SK-N-MC (cell line): ENCODE data around the gene MRPL55.

ENCODE experiments used
- EZH2 ChIP-seq: fragments of 200-600 bp; sonication (generic); IDR thresholded peaks from one replicate; pipeline ENCODE4 v1.6.1; 2017; ENCODE audit warnings: antibody characterized with exemption
- FOXP2 ChIP-seq: optimal IDR thresholded peaks from 2 replicates; pipeline ENCODE3; 2011; ENCODE audit warnings: mild to moderate bottlenecking, moderate library complexity; ENCODE audit not compliant: insufficient read depth; ENCODE audit errors: extremely low read length, control extremely low read depth
- POLR2AphosphoS5 ChIP-seq: IDR thresholded peaks from 2 replicates; pipeline ENCODE4 v1.6.1; 2012; ENCODE audit warnings: mild to moderate bottlenecking, low read depth, low read length, borderline replicate concordance

DNA sequence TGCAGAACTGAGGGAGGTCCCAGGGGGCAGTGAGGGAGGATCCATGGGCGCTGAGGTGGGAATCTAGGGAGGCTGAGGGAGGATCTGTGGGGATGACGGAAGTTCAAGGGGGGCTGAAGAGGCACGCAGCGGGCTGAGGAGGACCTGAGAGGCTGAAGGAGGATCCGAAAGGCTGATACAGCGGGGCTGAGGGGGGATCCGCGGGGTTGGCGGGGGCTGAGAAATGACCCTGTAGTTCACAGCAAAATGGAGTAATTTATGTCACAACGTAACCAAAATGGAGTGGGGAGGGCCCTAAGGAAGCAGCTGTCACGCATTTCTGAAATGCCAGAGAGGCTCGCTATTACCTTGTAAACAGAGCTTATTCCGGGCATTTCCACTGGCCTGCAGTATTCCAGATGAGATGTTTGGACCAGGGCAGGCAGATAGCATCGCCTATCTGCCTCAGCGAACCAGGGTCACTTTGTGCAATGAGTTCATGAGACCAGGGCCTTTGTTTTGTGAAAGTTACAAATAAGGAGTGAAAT, 926 bp upstream of the MRPL55 start:
- no peak for TF ChIP-seq POLR2AphosphoS5
- TF ChIP-seq EZH2 = no peak
- no peak for TF ChIP-seq FOXP2
